HG03342 (cell line): ENCODE data around the gene LYSMD3.

Experiments used
- ATAC-seq: cut with Tn5 transposase; IDR thresholded peaks from one replicate; pipeline ENCODE4 v1.9.1; 2021; ENCODE audit warnings: mild to moderate bottlenecking, moderate library complexity; ENCODE audit not compliant: unreplicated experiment

Gene LYSMD3

DNA sequence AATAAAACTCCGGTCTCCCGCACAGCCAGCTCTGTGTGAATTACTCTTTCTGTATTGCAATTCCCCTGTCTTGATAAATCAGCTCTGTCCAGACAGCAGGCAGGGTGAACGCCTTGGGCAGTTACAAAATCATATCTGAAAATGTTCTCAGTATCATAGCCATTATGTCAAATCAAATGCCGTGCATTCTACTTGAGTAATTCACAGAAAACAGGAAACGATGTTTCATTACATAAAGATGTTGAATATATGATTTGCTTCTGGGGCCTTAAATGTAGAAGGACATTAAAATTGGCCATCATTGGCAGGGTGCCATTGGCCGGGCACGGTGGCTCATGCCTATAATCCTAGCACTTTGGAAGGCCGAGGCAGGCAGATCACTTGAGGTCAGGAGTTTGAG, 46.2 kb downstream of the LYSMD3 start:
- no peak for ATAC-seq

DNA sequence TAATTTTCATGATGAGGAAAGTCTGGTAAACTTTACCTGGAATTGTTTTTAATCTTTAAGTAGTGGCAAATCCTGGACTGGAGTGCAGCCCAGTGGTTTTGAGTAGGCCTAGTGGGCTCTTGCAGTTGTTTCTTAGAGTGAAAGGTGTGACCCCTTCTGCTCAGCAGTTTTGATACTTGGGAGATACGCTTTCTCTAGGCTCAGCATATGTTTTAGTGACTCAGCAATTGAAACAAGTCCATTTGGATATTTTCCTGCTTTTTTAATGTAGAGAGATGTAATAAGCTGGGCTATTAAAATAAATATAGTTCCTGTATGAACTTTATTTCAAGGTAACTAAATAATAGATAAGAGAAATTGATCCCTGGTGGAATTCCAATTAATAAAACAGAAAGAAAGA, 48.7 kb downstream of the LYSMD3 start:
- ATAC-seq: no peak

GRCh38 chr5:90479611-90480385, 49.6 kb downstream of the LYSMD3 start:
- no peak for ATAC-seq

GRCh38 chr5:90477621-90478215, 51.7 kb downstream of the LYSMD3 start:
- ATAC-seq: no peak

- ATAC-seq: no peak
These were observed 52.3 kb downstream of the LYSMD3 start for GRCh38 chr5:90477073-90477472.

DNA sequence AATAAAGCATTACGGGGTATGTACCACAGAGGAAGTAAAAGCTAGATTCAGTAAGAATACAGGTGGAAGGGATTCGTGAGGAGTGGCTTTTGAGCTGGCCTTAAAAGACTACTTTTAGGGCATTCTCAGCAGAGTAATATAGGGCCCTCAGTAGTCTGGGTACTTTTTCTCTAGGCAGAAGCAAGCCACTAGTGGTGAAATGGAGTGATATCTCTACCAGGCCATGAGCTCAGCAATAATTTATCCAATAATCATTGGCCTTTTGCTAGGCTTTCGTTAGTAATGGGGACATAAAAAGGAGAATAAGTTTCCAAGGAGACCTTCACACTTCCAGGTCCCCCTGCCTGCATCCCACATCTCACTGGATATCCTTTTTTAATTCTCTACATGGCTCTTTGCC, 53.0 kb downstream of the LYSMD3 start:
- ATAC-seq: no peak

DNA sequence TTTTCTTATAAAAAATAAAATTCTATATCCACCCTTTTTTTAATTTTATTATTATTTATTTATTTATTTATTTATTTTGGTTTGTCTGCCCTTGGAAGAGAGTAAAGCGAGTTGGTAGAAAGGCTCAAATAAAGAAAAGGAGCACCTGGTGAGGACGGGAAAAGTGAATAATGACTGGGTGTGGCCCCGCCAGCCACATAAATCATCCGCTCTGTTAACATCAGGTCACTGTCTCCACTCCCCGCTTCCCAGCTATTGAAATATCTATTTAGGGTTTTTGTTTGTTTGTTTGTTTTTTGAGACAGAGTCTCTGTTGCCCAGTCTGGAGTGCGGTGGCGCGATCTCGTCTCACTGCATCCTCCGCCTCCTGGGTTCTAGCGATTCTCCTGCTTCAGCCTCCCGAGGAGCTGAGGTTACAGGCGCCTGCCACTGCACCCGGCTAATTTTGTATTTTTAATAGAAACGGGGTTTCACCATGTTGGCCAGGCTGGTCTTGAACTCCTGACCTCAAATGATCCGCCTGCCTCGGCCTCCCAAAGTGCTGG, 53.9 kb downstream of the LYSMD3 start:
- no peak for ATAC-seq

DNA sequence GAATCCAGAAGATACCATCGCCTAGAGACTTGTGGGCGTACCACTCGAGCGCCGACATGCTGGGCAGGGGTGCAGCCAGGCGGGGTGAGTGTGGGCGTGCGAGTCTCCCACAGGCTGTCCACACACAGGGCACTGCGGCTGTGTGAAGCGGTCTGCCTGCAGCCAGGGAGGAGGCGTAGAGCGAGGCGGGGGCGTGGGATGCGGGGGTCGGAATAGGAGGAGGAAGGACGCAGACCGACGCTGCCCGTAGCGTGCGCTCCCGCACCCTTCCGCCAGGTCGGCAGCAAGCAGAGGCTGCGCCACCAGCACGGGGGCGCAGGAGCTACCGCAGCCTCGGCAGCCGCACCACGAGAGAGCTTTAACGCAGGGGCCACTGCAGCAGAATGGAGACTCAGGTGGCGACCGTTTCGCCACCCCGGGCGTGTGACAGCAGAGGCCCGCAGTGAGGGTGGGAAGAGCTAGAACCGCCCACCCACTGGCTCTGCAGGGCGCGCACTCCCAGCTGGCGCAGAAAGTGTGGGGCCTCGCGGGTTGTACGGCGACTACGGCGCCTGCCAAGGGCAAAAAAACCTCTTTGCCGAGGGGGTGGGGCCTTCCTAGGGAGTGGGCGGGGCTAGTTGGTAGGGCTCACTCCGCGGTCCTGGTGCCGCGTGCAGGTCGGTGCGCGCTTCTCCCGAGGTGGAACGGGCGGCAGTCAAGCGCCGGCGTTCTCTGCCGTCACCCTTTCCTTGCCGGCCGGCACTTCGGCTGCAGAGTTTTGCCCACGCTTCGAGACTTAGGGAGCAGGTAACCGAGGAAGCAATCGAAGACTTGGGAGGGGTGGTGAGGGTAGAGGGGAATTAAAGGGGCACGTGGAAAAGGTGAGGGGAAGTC, 54.9 kb downstream of the LYSMD3 start, which contains the start of the genes MBLAC2 and POLR3G:
Gene MBLAC2 (minus strand): TSS at position 537 of the 873 bp plus-strand sequence. CDS start 479 bp downstream, at position 58.
Gene POLR3G (plus strand): TSS at position 630 of the 873 bp plus-strand sequence. CDS start 10,704 bp downstream, outside the sequence.
- peak; percentile 85 for ATAC-seq

- ATAC-seq: peak; percentile 10
These were observed 55.8 kb downstream of the LYSMD3 start for GRCh38 chr5:90473396-90474234.

DNA sequence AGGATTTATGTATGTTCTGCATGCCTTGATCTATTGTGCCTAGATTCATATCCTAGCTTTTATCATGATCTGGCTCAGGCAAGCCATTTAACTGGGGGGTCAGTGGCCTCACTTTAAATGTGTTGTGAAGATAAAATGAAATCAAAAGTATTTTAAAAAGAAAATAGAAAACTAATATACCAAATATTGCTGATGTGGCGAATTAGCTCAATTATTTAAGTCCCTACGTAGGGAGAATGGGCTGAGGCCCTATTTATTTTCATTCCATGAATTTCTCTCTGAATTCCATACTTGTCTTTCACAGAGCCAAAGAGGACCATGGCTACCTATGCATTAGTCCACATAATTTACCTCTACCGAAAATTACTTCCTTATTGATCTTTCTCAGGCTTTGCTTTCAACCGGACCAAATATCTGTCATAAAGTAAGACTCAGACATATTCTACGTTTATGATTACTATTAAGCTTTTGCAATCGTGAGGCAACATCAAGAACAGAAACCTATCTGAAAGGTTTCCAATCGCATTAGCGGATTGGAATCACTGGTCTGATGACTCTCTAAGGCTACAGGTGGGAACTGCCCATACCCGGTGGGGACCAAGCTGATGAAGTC, 56.5 kb downstream of the LYSMD3 start:
- no peak for ATAC-seq
